GM19043 (cell line): ENCODE measurements around the gene PON3.
A peak's percentile ranks its signal among the peaks of the same experiment; 100 is the strongest.

Source experiments
- ATAC-seq: cut with Tn5 transposase; IDR thresholded peaks from one replicate; pipeline ENCODE4 v1.9.1; 2021; ENCODE audit warnings: low read depth; ENCODE audit not compliant: unreplicated experiment

The PON3 gene

GRCh38 chr7:95357623-95358022, 38.6 kb downstream of the PON3 start:
- ATAC-seq, result no peak

- ATAC-seq, result no peak
Observed at GRCh38 chr7:95342642-95343307, 53.4 kb downstream of the PON3 start.

- no peak for ATAC-seq
Observed at GRCh38 chr7:95342029-95342428, 54.1 kb downstream of the PON3 start.

- no peak for ATAC-seq
Observed at GRCh38 chr7:95340491-95340890, 55.7 kb downstream of the PON3 start.

- ATAC-seq, result no peak
Observed at GRCh38 chr7:95338832-95339231, 57.3 kb downstream of the PON3 start.

- no peak for ATAC-seq
Observed at GRCh38 chr7:95335093-95335492, 61.1 kb downstream of the PON3 start.

GRCh38 chr7:95334447-95334846, 61.7 kb downstream of the PON3 start:
- ATAC-seq, result no peak

- ATAC-seq, result peak; percentile 36
Observed at GRCh38 chr7:95330961-95331337, 65.2 kb downstream of the PON3 start.

- peak; percentile 97 for ATAC-seq
Observed at GRCh38 chr7:95330204-95330960, 65.8 kb downstream of the PON3 start.

- ATAC-seq, result no peak
Observed at GRCh38 chr7:95327356-95327755, 68.8 kb downstream of the PON3 start.

- ATAC-seq, result no peak
Observed at GRCh38 chr7:95324431-95324830, 71.7 kb downstream of the PON3 start, which contains the start of gene PON1. Gene PON1 (minus strand): TSS chr7:95324532. CDS start chr7:95324475, 57 bp downstream.

GRCh38 chr7:95323410-95324129, 72.6 kb downstream of the PON3 start:
- ATAC-seq, result no peak

- ATAC-seq, result no peak
Observed at GRCh38 chr7:95322854-95323253, 73.3 kb downstream of the PON3 start.

- ATAC-seq, result no peak
Observed at GRCh38 chr7:95322396-95322795, 73.8 kb downstream of the PON3 start.

GRCh38 chr7:95321720-95322119, 74.5 kb downstream of the PON3 start:
- ATAC-seq, result no peak

GRCh38 chr7:95320651-95321050, 75.5 kb downstream of the PON3 start:
- no peak for ATAC-seq

- ATAC-seq, result no peak
Observed at GRCh38 chr7:95319570-95319969, 76.6 kb downstream of the PON3 start.

- no peak for ATAC-seq
Observed at GRCh38 chr7:95318501-95319100, 77.6 kb downstream of the PON3 start.

GRCh38 chr7:95317966-95318365, 78.2 kb downstream of the PON3 start:
- no peak for ATAC-seq

GRCh38 chr7:95317546-95317945, 78.6 kb downstream of the PON3 start:
- ATAC-seq, result no peak

GRCh38 chr7:95316588-95316987, 79.6 kb downstream of the PON3 start:
- ATAC-seq, result peak; percentile 91
